NCI-H510A treated with DMSO at 0.1 percent for 48 hours (cell line): ENCODE results near the gene C19orf38.
"Not testable (repeated sequence)": the region's sequence is repeated elsewhere in the genome, so short reads cannot be mapped to it uniquely, and the experiment has no call there.

Experiments used
- DNase-seq: peaks from one replicate; lab custom pipeline; 2025; lab: John Stamatoyannopoulos, UW

C19orf38 gene

GRCh38 chr19:10852098-10852800 lies 4.0 kb downstream of the C19orf38 start:
- no peak for DNase-seq

- no peak for DNase-seq
Observed at GRCh38 chr19:10852941-10853340, 4.7 kb downstream of the C19orf38 start.

- DNase-seq = no peak
Observed at GRCh38 chr19:10854350-10855089, 6.3 kb downstream of the C19orf38 start.

GRCh38 chr19:10855879-10856522 lies 7.8 kb downstream of the C19orf38 start:
- DNase-seq = peak; percentile 33

GRCh38 chr19:10856899-10857298 lies 8.7 kb downstream of the C19orf38 start:
- DNase-seq = not testable (repeated sequence)

GRCh38 chr19:10858204-10858828 lies 10.1 kb downstream of the C19orf38 start:
- DNase-seq = no peak

- no peak for DNase-seq
Observed at GRCh38 chr19:10861103-10861651, 13.0 kb downstream of the C19orf38 start.

GRCh38 chr19:10862561-10863106 lies 14.4 kb downstream of the C19orf38 start:
- DNase-seq = no peak

GRCh38 chr19:10863107-10863717 lies 15.0 kb downstream of the C19orf38 start:
- no peak for DNase-seq

GRCh38 chr19:10864538-10864899 lies 16.3 kb downstream of the C19orf38 start:
- DNase-seq = peak; percentile 90

GRCh38 chr19:10866495-10866894 lies 18.3 kb downstream of the C19orf38 start:
- DNase-seq = no peak

- no peak for DNase-seq
Observed at GRCh38 chr19:10868872-10869547, 20.8 kb downstream of the C19orf38 start.

GRCh38 chr19:10869872-10870311 lies 21.7 kb downstream of the C19orf38 start:
- DNase-seq = not testable (repeated sequence)

- DNase-seq = no peak
Observed at GRCh38 chr19:10870501-10870954, 22.3 kb downstream of the C19orf38 start.

GRCh38 chr19:10870955-10871603 lies 22.9 kb downstream of the C19orf38 start, which contains the start of gene CARM1:
Gene CARM1, plus strand, starts transcription at chr19:10871553. Its CDS starts 150 bp downstream, at chr19:10871703.
- DNase-seq = peak; percentile 99

GRCh38 chr19:10871711-10872545 lies 23.7 kb downstream of the C19orf38 start:
- no peak for DNase-seq

GRCh38 chr19:10872546-10873107 lies 24.4 kb downstream of the C19orf38 start:
- DNase-seq = no peak

- no peak for DNase-seq
Observed at GRCh38 chr19:10874024-10874423, 25.8 kb downstream of the C19orf38 start.
